ENCODE measurements around the gene SNX25.

Gene SNX25

DNA sequence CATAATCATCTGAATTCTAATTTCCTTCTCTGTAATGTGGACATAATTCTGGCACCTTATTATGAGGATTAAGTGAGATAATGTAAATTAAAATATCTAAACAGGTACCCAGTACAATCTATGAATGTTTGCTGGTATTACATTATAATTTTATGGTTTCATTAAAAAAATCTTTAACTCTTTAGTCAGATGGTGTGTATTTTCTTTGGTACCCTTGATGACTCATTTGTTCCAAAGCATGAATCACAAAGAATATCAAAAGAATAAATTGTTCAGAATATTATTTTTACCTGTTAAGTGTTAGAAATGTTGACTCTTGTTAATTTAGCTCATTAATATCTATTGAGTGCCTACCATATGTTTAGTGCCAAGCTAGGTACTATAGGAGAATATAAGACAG is 74.3 kb downstream of the SNX25 start:
- Histone ChIP-seq H4K20me1 (ENCODE audit: insufficient read depth, low read length) (no peaks in the 10 kb centered on the region), H3K9me3 (ENCODE audit: low read length) (no peaks in the 10 kb centered on the region), H3K4me2 (ENCODE audit: low read length) (no peak overlapping the region), H3K4me3 (ENCODE audit: low read depth, low read length, poor library complexity, severe bottlenecking) (no peak overlapping the region), H3K27ac (ENCODE audit: low read depth, low read length, poor library complexity, severe bottlenecking) (no peak overlapping the region), H3K9ac (ENCODE audit: low read length) (no peak overlapping the region), H3K27me3 (ENCODE audit: insufficient read depth, low read length) (no peaks in the 10 kb centered on the region), H3F3A (ENCODE audit: insufficient read depth, low read length) (no peaks in the 10 kb centered on the region), H3K4me1 (ENCODE audit: insufficient read depth, low read length, severe bottlenecking) (no peaks in the 10 kb centered on the region), H3K79me2 (ENCODE audit: insufficient read depth, low read length) (no peaks in the 10 kb centered on the region), H2AFZ (ENCODE audit: low read length) (no peak overlapping the region), H3K36me3 (ENCODE audit: insufficient read depth, low read length) (peaks cover 28% of the 10 kb centered on the region), H3K9me2 (ENCODE audit: low read depth, low read length) (no peaks in the 10 kb centered on the region)
- no peak for TF ChIP-seq EZH2 (IDR thresholded peaks at IDR 0.05; ENCODE audit: borderline replicate concordance, low read length)
- TF ChIP-seq, protein P1, sequence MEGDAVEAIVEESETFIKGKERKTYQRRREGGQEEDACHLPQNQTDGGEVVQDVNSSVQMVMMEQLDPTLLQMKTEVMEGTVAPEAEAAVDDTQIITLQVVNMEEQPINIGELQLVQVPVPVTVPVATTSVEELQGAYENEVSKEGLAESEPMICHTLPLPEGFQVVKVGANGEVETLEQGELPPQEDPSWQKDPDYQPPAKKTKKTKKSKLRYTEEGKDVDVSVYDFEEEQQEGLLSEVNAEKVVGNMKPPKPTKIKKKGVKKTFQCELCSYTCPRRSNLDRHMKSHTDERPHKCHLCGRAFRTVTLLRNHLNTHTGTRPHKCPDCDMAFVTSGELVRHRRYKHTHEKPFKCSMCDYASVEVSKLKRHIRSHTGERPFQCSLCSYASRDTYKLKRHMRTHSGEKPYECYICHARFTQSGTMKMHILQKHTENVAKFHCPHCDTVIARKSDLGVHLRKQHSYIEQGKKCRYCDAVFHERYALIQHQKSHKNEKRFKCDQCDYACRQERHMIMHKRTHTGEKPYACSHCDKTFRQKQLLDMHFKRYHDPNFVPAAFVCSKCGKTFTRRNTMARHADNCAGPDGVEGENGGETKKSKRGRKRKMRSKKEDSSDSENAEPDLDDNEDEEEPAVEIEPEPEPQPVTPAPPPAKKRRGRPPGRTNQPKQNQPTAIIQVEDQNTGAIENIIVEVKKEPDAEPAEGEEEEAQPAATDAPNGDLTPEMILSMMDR (IDR thresholded peaks at IDR 0.05; ENCODE audit: low read length): no peak

DNA sequence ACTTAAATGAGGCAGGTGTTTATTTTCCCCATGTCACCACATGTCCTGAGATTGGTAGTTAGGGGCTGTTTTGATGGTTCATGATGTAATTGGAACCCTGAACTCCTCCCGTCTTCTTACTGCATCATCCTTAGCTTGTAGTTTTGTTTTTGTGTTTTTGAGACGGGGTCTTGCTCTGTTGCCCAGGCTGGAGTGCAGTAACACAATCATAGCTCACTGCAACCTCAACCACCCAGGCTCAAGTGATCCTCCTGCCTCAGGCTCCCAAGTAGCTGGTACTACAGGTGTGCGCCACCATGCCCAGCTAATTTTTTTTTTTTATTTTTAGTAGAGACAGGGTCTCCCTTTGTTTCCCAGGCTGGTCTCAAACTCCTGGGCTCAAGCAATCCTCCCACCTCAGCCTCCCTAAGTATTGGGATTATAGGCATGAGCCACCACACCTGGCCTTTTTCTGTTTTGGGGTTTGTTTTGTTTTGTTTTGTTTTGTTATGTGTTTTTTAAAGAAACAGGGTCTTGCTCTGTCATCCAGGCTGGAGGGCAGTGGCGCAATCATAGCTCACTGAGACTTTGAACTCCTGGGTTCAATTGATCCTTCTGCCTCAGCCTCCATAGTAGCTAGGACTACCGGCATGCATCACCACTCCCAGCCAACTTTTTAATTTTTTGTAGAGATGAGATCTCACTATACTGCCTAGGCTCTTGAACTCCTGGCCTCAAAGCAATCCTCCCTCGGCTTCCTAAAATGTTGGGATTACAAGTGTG is 76.4 kb downstream of the SNX25 start:
- Histone ChIP-seq H3K9me3 (ENCODE audit: low read length) (no peaks in the 10 kb centered on the region), H3K9me2 (ENCODE audit: low read depth, low read length) (no peaks in the 10 kb centered on the region)
- TF ChIP-seq, protein P1 (IDR thresholded peaks at IDR 0.05; ENCODE audit: low read length): no peak
- no peak for TF ChIP-seq EZH2 (IDR thresholded peaks at IDR 0.05; ENCODE audit: borderline replicate concordance, low read length)

DNA sequence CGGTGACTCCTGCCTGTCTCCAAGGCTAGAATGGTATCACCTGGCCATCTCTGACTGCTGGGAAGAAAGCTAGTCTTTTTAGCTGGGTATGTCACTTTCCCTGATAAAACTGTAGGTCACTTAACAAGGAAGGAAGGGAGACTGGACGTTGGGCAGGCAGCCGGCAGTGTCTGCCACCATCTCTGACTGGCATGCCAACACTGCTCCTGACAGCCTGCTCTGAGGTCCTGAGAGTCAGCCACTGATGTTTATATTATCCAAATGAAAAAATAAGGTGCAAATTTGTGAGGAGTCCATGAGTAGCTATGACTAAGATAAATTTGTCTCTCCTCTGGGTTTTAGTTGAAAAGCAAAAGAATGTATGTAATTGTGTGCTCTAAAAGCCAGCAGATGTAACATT is 77.2 kb downstream of the SNX25 start:
- Histone ChIP-seq H3K27me3 (ENCODE audit: insufficient read depth, low read length) (no peaks in the 10 kb centered on the region), H3K9me2 (ENCODE audit: low read depth, low read length) (no peaks in the 10 kb centered on the region), H3K4me1 (ENCODE audit: insufficient read depth, low read length, severe bottlenecking) (no peaks in the 10 kb centered on the region), H4K20me1 (ENCODE audit: insufficient read depth, low read length) (no peaks in the 10 kb centered on the region), H3K9ac (ENCODE audit: low read length) (no peak overlapping the region), H3K79me2 (ENCODE audit: insufficient read depth, low read length) (no peaks in the 10 kb centered on the region), H2AFZ (ENCODE audit: low read length) (no peak overlapping the region), H3K27ac (ENCODE audit: low read depth, low read length, poor library complexity, severe bottlenecking) (no peak overlapping the region), H3K36me3 (ENCODE audit: insufficient read depth, low read length) (peaks cover 48% of the 10 kb centered on the region), H3K9me3 (ENCODE audit: low read length) (no peaks in the 10 kb centered on the region), H3K4me3 (ENCODE audit: low read depth, low read length, poor library complexity, severe bottlenecking) (no peak overlapping the region), H3K4me2 (ENCODE audit: low read length) (no peak overlapping the region), H3F3A (ENCODE audit: insufficient read depth, low read length) (no peaks in the 10 kb centered on the region)
- TF ChIP-seq, protein P1 (IDR thresholded peaks at IDR 0.05; ENCODE audit: low read length): no peak
- no peak for TF ChIP-seq EZH2 (IDR thresholded peaks at IDR 0.05; ENCODE audit: borderline replicate concordance, low read length)

More for the DNA sequence above, 76.4 kb downstream of the SNX25 start:
- Histone ChIP-seq H2AFZ (ENCODE audit: low read length) (no peak overlapping the region), H3K36me3 (ENCODE audit: insufficient read depth, low read length) (peaks cover 46% of the 10 kb centered on the region), H3K27me3 (ENCODE audit: insufficient read depth, low read length) (no peaks in the 10 kb centered on the region), H3K27ac (ENCODE audit: low read depth, low read length, poor library complexity, severe bottlenecking) (no peak overlapping the region), H3K79me2 (ENCODE audit: insufficient read depth, low read length) (no peaks in the 10 kb centered on the region), H3F3A (ENCODE audit: insufficient read depth, low read length) (no peaks in the 10 kb centered on the region), H3K4me1 (ENCODE audit: insufficient read depth, low read length, severe bottlenecking) (no peaks in the 10 kb centered on the region), H4K20me1 (ENCODE audit: insufficient read depth, low read length) (no peaks in the 10 kb centered on the region), H3K4me3 (ENCODE audit: low read depth, low read length, poor library complexity, severe bottlenecking) (no peak overlapping the region), H3K4me2 (ENCODE audit: low read length) (no peak overlapping the region), H3K9ac (ENCODE audit: low read length) (no peak overlapping the region)
